Measurements from ENCODE around the gene IL34.

Gene IL34

DNA sequence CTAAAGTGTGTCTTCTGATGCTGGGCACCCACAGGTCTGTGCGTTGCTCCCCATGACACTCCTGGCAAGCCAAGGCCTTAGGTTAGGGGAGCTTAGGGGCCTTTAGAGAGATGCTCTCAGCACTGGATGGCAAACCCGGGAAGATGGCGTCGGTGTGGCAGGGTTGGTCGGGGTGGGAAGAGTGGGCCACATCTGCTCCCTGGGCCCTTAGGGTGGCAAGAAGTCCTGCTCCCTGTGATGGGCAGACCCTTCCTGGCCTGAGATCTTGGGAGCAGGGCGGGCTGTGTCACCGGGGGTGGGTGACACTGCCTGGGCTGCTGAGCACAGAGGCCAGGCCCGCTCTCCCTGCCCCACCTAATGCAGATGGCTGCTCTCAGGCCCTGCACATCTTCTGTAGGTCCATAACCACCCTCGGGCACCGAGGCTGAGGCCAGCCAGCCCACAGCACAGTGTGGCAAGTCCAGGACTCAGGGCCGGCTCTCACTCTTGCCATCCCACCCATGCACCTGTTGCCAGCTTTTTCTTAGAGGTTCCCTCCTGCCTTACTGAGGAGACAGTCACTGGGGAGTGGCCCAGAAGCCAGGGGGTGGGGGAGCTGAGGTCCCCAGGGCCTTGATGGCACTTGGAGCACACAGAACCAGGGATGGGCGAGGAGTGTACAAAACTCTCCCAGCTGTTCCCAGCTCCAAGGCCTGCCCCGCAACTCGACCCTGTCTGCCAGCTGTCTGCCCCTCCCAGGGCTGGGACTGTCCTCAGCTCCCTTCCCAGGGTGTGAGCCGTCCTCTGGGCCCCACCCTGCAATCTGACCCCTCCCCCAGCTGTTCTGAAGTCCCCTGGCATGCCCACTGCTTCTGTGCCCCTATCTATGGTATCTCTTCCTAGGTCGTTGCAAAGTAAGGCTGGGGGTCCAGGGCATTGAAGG lies 43.9 kb downstream of the IL34 start:
- DNase-seq = no peak

GRCh38 chr16:70691223-70692129 lies 45.1 kb downstream of the IL34 start:
- peak; percentile 39 for DNase-seq

DNA sequence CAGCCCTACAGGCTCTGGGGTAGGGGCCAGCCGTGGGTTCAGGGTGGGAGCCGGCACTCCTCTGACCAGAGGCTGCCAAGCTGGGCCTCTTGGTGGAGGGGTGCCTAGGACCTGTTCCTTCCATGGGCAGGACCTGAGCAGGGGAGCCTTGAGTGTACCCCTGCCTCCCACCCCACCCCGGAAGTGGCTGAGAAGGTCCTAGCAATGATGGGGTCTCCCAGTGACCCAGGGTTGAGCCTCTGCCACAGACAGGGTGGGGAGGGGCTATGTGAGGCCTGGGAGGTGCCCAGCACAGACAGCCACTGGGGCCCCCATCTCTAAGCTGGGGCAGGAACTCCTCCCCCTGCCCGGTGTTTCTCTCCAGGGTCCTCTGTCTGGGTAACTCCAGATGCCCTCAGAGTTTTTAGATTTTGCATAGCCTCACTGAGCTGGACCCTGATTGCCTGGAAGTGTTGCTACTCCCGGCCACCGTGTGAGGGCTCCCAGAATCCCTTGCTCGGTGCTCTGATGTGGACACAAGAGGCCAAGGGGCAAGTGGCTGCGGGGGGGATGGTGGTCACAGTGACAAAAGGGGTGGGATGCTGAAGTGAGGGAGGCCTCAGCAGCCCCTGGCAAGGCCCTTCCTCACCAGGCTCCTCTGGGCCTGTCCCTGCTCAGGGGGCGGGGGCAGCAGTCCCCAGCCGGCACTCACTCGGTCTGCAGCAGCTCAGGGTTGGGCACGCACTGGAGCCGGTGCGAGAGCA lies 45.9 kb downstream of the IL34 start:
- no peak for DNase-seq

DNA sequence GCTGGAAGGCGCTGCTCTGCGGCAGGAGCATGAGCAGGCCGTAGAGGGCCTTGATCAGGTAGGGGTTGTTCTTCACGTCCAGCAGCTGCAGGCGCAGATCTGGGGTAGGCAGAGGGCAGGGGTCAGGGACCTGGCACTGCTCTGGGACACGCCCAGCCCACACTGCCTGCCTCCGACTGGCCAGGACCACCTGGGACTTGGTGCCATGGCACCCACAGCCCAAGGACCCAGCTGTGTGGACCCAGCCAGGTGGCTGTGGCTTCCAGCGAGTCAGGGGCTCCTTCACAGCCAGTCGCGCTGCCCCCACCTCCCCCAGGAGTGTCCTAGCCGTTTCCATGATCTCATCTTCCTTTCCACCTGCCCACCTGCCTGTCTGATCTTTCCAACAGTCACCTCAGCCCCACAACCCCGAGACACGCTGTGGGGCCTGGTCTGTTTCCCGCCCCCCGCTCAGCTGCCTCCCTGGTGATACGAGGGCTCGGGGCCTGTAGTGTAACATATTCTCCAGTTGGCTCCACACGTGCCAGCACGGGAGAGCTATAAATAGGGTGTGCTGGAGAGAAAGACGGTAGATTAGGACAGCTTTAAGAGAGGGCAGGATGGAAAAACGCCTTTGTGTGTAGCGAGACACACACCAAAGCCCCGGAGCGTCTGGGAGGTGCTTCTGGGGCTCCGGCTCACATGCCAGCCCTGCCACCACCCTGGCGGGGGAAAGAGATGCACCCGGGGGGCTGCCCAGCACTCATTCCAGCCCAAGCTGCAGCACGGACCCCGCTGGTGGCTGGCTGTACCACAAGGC lies 46.7 kb downstream of the IL34 start:
- DNase-seq = no peak

- peak; percentile 42 for DNase-seq
These were observed 47.9 kb downstream of the IL34 start for GRCh38 chr16:70694088-70694867.

- no peak for DNase-seq
These were observed 48.5 kb downstream of the IL34 start for GRCh38 chr16:70694868-70695218.

- no peak for DNase-seq
These were observed 49.1 kb downstream of the IL34 start for GRCh38 chr16:70695331-70696070.

DNA sequence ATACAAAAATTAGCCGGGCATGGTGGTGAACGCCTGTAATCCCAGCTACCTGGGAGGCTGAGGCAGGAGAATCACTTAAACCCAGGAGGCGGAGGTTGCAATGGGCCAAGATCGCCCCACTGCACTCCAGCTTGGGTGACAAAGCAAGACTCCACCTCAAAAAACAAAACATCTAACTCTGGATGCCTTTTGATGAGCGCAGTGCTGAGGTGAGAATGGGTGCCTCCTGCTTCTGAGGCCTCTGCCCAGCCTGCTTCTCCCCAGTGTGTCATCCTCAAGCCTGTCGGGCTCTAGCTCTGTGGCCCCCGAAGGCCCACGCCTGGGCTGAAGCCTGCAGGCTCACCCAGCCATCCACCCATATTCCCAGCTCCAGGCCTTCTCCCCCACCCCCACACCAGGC lies 50.0 kb downstream of the IL34 start:
- DNase-seq = no peak

- no peak for DNase-seq
These were observed 50.7 kb downstream of the IL34 start for GRCh38 chr16:70696952-70697593.

- DNase-seq = no peak
These were observed 51.3 kb downstream of the IL34 start for GRCh38 chr16:70697594-70698170.

DNA sequence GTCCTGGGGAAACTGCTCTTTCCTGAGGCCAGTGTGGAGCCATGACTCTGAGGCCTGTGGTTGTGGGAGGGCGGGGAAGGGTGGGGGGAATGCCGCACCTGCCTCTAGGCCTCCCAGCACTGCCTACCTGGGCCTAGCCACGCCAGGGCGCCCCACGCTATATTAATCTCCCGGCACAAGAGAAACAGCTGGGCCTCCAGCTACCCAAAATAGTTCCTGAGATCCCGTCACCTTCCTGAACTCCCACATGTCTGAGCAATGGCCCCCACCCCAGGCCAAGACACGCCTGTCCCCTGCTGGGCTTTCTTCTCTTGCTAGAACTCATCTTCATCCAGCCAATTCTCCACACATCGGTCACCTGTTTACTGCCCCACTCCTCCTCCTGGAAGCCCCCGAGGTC lies 52.5 kb downstream of the IL34 start:
- no peak for DNase-seq

- DNase-seq = no peak
These were observed 53.3 kb downstream of the IL34 start for GRCh38 chr16:70699696-70700095.

GRCh38 chr16:70700101-70701020 lies 54.0 kb downstream of the IL34 start:
- no peak for DNase-seq

DNA sequence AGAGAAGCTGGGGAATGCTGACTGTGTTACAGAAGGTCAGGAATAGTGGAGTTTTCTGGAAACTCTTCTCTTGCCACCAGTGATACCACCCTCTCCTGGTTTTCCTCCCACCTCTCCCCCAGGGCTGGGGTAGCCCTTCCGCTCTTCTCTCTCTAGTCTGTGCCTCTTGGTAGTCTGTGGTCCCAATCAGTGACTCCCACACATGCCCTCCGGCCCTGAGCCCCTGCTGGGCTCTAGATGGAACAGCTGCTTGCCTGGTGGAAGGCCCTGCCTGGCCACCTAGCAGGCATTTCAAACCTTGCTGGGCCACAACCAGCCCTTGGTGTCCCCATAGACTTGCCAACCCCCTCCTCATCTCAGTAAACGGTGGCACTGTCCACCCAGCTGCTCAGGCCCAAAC lies 54.7 kb downstream of the IL34 start:
- no peak for DNase-seq

DNA sequence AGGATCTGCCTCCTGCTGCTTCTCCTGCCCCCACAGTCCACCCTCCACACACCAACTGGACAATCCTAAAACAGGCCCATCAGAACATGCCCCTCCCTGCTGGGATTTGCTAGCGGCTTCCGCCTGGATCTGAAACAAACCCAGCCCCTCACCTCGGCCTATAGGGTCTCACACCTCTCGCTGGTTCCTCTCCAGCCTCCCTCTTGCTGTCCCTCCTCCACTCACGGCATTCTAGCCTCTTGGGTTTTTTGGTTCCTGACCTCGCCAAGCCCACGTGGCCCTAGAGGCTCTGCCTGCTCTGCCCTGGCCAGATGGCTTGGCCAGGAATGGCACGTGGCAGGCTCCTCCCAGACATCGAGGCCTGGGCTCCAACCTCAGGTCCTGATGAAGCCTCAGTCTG lies 55.2 kb downstream of the IL34 start:
- DNase-seq = no peak

DNA sequence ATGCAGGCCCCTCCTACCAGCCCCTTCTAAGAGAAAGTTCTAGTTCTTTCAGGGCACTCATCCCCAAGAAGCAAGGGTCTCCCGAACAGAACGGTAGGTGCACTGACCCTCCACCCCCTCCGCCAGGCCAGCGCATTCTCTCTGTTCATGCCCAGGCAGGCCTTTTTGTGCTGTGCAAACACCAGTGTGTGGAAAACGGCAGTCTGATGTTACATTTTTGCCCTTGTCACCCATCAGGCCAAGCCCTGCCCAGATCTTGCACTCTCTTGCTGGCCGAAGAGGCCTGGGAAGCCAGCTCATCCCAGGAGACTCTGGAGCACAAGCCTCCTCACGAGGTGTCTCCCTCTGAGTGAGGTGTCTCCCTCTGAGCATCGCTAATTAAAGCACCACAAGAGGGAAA lies 55.6 kb downstream of the IL34 start:
- DNase-seq = no peak

DNA sequence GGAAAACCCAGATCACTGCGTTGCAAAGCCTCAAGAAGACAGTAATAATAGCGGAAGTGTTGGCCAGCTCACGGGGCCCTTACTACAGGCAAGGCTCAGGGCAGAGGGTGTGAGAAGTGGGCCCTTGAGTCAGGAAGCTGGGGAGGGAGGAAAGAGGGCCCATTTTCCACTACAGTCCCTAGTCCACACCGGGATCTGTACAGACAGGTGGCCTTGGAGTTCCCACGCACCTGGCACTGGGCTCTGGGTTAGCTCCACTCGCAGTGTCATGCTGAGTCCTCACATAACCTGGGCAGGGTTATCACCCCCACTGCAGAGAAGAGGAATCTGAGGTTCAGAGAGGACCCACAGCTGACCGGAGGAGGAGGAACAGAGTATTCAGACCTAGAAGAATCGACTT lies 56.3 kb downstream of the IL34 start:
- DNase-seq = no peak

GRCh38 chr16:70703041-70703834 lies 56.9 kb downstream of the IL34 start:
- peak; percentile 31 for DNase-seq

Data from T1000 (cell line).